Retina (tissue), 1 donor: ENCODE results near the gene APEX1.
"Not testable (repeated sequence)": the region's sequence is repeated elsewhere in the genome, so short reads cannot be mapped to it uniquely, and the experiment has no call there.

Experiments used
- DNase-seq: peaks from one replicate; pipeline ENCODE4 v3.0.0-alpha.2; 2016

APEX1 gene

GRCh38 chr14:20436363-20436755 is 18.7 kb upstream of the APEX1 start:
- DNase-seq = no peak

DNA sequence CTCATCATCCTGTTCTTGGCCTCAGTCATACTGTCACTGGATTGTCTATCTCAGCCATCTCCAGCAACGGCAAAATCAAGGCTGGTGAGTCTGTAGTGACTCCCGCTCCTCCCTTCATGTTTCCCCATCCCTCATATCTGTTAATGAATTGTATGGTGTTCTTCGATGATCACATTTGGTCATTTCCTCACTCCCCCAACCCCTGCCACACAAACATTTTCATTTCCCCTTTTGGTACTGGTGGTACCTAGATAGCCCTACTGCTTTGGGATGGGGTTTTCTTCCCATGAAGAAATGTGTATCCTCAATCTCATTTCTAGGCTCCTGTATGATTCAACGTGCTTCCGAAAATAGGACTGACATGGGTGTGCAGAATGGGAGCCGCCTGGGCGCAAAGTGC is 16.4 kb upstream of the APEX1 start:
- DNase-seq = no peak

- no peak for DNase-seq
Measured at GRCh38 chr14:20440465-20440864, 14.6 kb upstream of the APEX1 start.

GRCh38 chr14:20440882-20441281 is 14.1 kb upstream of the APEX1 start:
- DNase-seq = no peak

GRCh38 chr14:20441461-20441860 is 13.6 kb upstream of the APEX1 start:
- no peak for DNase-seq

GRCh38 chr14:20443650-20444049 is 11.4 kb upstream of the APEX1 start:
- DNase-seq = not testable (repeated sequence)

DNA sequence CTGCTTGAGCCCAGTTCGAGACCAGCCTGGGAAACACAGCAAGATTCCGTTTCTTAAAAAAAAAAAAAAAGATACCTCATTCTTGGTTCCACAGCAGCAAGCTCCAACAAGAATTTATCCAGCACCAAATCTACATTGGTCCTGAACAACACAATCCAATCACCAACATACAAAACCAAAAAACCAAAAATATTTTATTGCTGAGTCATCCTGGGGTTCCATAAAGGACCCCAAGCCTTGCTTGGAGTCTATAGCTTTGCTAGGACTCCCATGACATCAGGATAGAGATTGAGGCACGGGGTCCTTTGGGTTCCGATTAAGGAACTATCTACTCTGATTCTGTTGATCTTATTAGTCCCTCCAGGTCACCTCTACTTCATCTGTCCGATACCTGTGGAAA is 8.1 kb upstream of the APEX1 start:
- no peak for DNase-seq

GRCh38 chr14:20452831-20453230 is 2.2 kb upstream of the APEX1 start:
- not testable (repeated sequence) for DNase-seq

DNA sequence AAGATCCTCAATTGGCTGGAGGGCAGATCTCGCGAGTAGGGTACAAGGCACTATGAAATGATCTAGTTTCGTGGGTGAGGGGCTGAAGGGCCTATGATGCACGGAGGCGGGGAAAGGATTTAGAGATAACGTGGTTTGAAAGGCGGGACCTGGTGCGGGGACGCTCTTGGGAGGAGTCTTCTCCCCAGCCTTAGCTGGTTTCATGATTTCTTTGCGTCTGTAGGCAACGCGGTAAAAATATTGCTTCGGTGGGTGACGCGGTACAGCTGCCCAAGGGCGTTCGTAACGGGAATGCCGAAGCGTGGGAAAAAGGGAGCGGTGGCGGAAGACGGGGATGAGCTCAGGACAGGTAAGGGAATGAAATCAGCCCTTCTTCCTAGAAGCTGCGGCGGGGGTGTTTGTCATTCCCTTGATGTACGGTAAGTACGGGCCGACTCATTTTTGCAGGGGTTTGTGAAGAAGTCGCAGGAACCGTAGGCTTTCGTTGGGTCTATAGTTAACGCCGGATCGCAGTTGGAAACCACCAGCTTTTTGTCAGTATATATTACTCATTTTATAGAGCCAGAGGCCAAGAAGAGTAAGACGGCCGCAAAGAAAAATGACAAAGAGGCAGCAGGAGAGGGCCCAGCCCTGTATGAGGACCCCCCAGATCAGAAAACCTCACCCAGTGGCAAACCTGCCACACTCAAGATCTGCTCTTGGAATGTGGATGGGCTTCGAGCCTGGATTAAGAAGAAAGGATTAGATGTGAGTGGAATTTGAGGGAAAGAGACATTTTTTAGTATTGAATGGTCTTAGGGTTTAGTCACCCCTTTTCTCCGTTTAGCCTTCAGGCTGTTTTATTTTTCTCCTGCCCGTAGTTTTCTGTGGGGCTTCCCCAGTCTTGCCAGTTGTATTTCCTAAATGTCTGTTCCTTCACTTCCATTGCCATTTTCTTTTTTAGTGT is 602 bp downstream of the APEX1 start:
- no peak for DNase-seq

- no peak for DNase-seq
Measured at GRCh38 chr14:20456971-20457370, 1.9 kb downstream of the APEX1 start.

DNA sequence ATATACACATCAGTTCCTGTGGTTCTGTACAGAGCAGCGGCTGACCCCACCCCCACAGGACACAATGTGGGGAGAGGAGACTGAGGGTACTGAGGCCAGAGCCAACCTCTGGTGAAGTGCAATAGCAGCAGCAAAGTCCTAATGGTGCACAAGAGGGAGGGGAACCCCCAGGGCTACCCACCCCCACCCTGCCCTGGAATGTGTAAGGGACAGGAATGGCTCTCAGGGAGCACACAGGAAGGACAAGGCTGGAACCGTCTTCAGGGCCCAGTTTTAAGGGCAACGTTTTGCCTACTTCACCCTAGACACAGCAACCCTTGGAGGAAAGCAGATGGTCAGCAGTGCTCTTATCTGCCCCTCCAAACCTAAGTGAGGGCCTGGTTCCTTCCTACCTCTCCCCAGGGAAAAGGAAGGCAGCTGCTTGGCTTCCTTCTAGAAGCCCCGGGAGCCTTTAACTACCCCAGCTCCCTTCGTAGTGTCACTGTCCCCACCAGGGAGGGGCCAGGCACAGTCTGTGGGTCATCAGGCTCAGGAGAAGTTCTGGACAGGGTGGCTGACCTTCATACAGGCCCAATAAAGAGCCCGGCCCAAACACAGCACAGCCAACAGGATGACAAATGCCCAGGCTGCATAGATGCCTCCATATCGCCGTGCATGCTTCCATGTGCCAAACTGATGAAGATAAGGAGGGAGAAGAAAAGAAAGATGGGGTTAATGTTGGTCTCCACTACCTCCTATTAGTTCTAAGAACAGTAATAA is 3.2 kb downstream of the APEX1 start:
- DNase-seq = no peak

- DNase-seq = no peak
Measured at GRCh38 chr14:20460458-20461224, 5.6 kb downstream of the APEX1 start.

- peak; percentile 96 for DNase-seq
Measured at GRCh38 chr14:20461225-20462141, 6.5 kb downstream of the APEX1 start, which contains the start of gene PIP4P1. Gene PIP4P1, minus strand, starts transcription at chr14:20461434. Its CDS starts 109 bp downstream, at chr14:20461325.

DNA sequence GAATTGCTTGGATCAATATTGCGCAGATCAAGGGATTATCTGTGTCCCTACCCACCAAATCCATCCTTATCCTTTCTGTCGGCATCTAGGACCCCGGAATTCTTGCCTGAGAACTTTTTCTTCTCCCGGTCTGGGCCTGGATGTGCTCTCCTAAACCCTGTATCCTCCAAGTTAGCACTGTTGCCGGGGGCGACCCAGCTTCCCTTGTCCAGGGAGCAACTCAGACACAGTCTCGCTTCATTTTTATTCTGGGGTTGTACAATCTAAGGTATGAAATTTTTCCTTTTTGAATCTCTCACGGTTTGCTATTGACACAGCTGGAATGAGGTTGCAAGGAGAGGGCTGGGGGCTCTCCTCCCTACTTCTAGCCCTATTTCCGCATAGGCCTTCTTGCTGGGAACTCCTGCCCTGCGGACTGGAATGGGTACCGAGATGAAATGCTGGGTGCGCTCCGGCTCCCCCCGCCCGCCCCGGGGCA is 13.8 kb downstream of the APEX1 start:
- no peak for DNase-seq

- DNase-seq = peak; percentile 93
Measured at GRCh38 chr14:20469242-20469889, 14.3 kb downstream of the APEX1 start, which contains the start of gene PNP. Gene PNP, plus strand, starts transcription at chr14:20469406. Its CDS starts 119 bp downstream, at chr14:20469525.

DNA sequence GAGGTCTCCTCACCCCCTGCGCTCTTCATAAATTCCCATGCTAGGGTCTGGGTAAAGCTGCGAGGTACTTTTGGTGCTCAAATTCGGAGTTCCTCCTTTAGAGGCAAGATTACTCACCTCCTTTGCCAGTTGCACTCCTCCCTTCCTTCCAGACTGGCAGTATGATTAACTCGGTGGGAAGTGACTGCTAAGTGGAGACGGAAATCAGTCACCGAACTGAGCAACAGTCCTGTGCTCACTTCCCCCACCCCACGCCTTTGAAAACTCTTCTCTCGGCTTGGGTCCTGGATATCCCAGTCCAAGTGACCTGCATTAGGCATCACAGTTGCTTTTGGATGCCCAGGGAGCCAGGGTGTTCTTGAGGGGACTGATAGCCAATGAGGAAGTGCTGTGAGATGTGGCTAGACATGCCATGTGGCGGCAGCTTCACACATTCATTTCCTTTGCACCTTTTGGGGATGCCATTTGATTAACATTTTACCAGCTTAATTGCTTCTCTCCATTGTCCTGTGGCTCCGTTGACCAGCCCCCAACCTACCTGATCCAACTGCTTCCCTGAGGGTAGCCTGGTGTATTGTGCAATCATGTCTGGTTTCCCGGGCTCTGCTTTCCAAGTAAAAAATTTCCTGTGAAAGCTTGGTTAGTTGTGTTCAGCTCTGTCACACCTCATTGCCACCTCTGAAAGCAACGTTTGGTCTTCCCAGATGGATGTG is 15.0 kb downstream of the APEX1 start:
- DNase-seq = no peak

GRCh38 chr14:20470603-20470901 is 15.5 kb downstream of the APEX1 start:
- DNase-seq = no peak

- no peak for DNase-seq
Measured at GRCh38 chr14:20472536-20473169, 17.6 kb downstream of the APEX1 start.

DNA sequence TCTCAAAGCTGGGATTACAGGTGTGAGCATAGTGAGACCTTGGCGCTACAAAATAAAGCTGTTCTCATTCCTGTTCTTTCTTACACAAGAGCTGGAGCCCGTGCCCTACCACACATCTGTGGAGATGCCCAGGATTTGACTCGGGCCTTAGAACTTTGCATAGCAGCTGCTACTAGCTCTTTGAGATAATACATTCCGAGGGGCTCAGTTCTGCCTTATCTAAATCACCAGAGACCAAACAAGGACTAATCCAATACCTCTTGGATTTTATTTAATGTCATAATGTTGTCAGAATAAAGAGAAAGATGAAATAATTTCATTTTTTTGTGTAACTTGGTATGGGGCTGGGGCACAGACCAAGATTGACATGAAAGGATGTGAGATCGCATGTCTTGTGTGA is 21.8 kb downstream of the APEX1 start:
- no peak for DNase-seq

DNA sequence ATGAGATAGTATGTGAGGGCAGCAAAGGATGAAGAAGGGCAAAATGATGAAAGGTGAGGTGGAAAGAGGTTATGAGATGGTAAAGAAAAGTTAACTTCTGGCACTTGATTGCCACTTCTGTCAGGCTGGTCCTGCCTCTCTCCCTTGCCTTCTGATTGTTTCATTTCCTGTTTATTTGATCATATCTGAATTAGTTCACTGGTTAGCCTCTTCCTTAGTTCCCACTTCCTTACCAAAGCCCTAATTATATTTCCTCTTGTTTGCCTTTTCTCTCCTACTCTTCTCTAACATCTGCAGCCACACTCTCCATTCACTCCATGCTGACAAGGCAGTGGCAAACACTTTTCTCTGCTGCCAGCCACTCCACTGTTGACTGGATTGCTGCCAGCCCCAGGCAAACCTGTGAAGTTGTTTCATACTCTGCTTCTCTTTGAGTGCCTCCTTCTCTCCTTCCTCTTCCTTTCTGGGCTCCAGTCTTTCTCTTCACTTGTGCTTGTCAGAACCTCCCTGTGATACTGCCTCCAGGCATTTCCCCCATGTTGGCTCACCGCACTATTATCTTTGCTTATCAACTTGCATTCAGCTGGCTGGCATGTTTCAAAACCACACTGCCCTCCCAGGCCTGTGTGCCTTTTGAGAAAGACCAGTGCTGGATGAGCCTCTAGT is 22.3 kb downstream of the APEX1 start:
- DNase-seq = peak; percentile 33
